Measurements from ENCODE around the gene LOXL1. TPM values are rescaled to one million over a fixed set of nuclear protein-coding genes. Genes with fewer than 3 reads are reported as not detected.
A peak's percentile ranks its signal among the peaks of the same experiment; 100 is the strongest.

The LOXL1 gene
- total and polyA plus RNA-seq, 2 of the 4 experiments (the other 2 are of a cell fraction) = 148 to 332 TPM

GRCh38 chr15:73897441-73898261, 28.6 kb upstream of the LOXL1 start:
- H4K8ac ChIP-seq (ENCODE audit: low read depth in 2 of 2, low read length in 2 of 2) = peak overlapping the region in 1 of 2 experiments; percentile 53; a peak in 2 of 4 replicates
- intact Hi-C loops (cut with micrococcal nuclease) = loop anchor here (1.0 kb wide), 1 partner anchor 68 kb away; no protein-coding TSS in a partner anchor
- no peak overlapping the region for H3K4me2 ChIP-seq (ENCODE audit: low read depth, low read length)
- H3K9ac ChIP-seq (ENCODE audit: low read depth, low read length) = no peak overlapping the region
- peak overlapping the region; percentile 28 for H2AK9ac ChIP-seq (replicated peaks; ENCODE audit: low read depth, low read length, poor library complexity)
- H3K4ac ChIP-seq (ENCODE audit: low read depth, low read length) = peak overlapping the region; percentile 68
- ChIA-PET POLR2A (ENCODE audit: unreplicated experiment) (no interaction called here), CTCF (interaction anchor here (0.7 to 1.3 kb wide), 8 partner anchors 9 to 118 kb away, joined by 3 to 4 read pairs (median 3); no protein-coding TSS in a partner anchor)
- DNase-seq (peak; percentile 96), ATAC-seq (ENCODE audit: low read depth) (peak; percentile 96)
- H4K20me1 ChIP-seq (ENCODE audit: insufficient read depth, low read length) = no peaks in the 10 kb centered on the region
- peak overlapping the region; percentile 44; the same call in 1 of the 2 replicates for H3K27ac ChIP-seq (ENCODE audit: insufficient read depth, low read length)
- 57% methylated on average over 1 of the region's 15 CpGs; no CpG with 5 or more reads in 1 of the 2 experiments for WGBS, 2 experiments (ENCODE audit: extremely low coverage in 2 of 2, insufficient read length in 1 of 2)
- H3K27me3 ChIP-seq (ENCODE audit: control insufficient read depth, insufficient read depth, low read length) = peaks cover 5% of the 10 kb centered on the region
- in situ Hi-C loops (cut with MboI; ENCODE audit: low sequenced_read_pairs) = no loop called here
- H2BK20ac ChIP-seq (ENCODE audit: low read depth, low read length) = peak overlapping the region; percentile 73; the same call in 1 of the 2 replicates
- peaks cover 20% of the 10 kb centered on the region for H3K9me1 ChIP-seq (ENCODE audit: insufficient read depth, low read length)
- peak overlapping the region; percentile 67; the same call in 1 of the 2 replicates for H3K14ac ChIP-seq (replicated peaks; ENCODE audit: low read depth, low read length)
- 0 out of 2 replicates have a peak overlapping the region, but pooled peaks have one; percentile 1 for H3K23ac ChIP-seq (ENCODE audit: low read depth, low read length)
- H4K5ac ChIP-seq (ENCODE audit: low read depth, low read length) = peak overlapping the region; percentile 51; the same call in 1 of the 2 replicates
- H2AFZ ChIP-seq (replicated peaks; ENCODE audit: low read length, poor library complexity) = peak overlapping the region; percentile 80
- no peak overlapping the region for H2BK15ac ChIP-seq (ENCODE audit: low read depth, low read length)
- no peaks in the 10 kb centered on the region for H3K9me3 ChIP-seq (ENCODE audit: control insufficient read depth, insufficient read depth, low read length)
- peak overlapping the region; percentile 89 for H2AK5ac ChIP-seq (ENCODE audit: low read depth, low read length)
- peak overlapping the region; percentile 16; the same call in 1 of the 2 replicates for H3K18ac ChIP-seq (ENCODE audit: low read depth, low read length)
- no peak overlapping the region for H4K91ac ChIP-seq (ENCODE audit: insufficient read depth, low read depth, low read length)
- BruUV-seq (replicated peaks) = no TSS peak
- dilution Hi-C loops (cut with HindIII; ENCODE audit: low sequenced_read_pairs, unreplicated experiment) = no loop called here
- H3K79me1 ChIP-seq (ENCODE audit: low read depth in 1 of 2, low read length in 2 of 2) = no peaks in the 10 kb centered on the region
- H2BK120ac ChIP-seq (ENCODE audit: low read depth, low read length) = peak overlapping the region; percentile 44; the same call in 1 of the 2 replicates
- H3K36me3 ChIP-seq (ENCODE audit: control insufficient read depth, insufficient read depth, low read length) = no peaks in the 10 kb centered on the region
- H3K56ac ChIP-seq (ENCODE audit: extremely low read depth, insufficient read depth, low read length) = no peak overlapping the region
- peak overlapping the region; percentile 76 for H2BK5ac ChIP-seq (ENCODE audit: low read depth, low read length, poor library complexity, severe bottlenecking)
- no peak overlapping the region for H3K4me3 ChIP-seq (ENCODE audit: insufficient read depth, low read depth, low read length)
- H3K4me1 ChIP-seq (ENCODE audit: control insufficient read depth, insufficient read depth, low read length) = peaks cover 6% of the 10 kb centered on the region
- TF ChIP-seq MAFK (IDR thresholded peaks at IDR 0.05; ENCODE audit: low read depth, low read length) (no peak), SMC3 (IDR thresholded peaks at IDR 0.05; ENCODE audit: low read depth, low read length) (peak; percentile 74), USF2 (IDR thresholded peaks at IDR 0.05; ENCODE audit: low read depth, low read length) (no peak), POLR2A (IDR thresholded peaks at IDR 0.05; ENCODE audit: low read depth, low read length) (no peak), CEBPB (IDR thresholded peaks at IDR 0.05; ENCODE audit: low read depth, low read length) (no peak), NFE2L2 (IDR thresholded peaks at IDR 0.05; ENCODE audit: low read depth, low read length) (0 out of 2 replicates have a peak, but pooled peaks have one; percentile 37), CHD1 (IDR thresholded peaks at IDR 0.05; ENCODE audit: low read depth, low read length) (0 out of 2 replicates have a peak, but pooled peaks have one; percentile 46), RAD21 (IDR thresholded peaks at IDR 0.05; ENCODE audit: low read length) (peak; percentile 79), RCOR1 (IDR thresholded peaks at IDR 0.05; ENCODE audit: insufficient replicate concordance, low read length) (peak; percentile 92), BHLHE40 (IDR thresholded peaks at IDR 0.05; ENCODE audit: low read depth, low read length) (peak; percentile 26; the same call in 1 of the 2 replicates), CTCF (conservative IDR thresholded peaks at IDR 0.05; ENCODE audit: low read depth, low read length) (peak; percentile 97), RFX5 (IDR thresholded peaks at IDR 0.05; ENCODE audit: low read depth, low read length) (no peak)
- TF ChIP-seq, protein P1, sequence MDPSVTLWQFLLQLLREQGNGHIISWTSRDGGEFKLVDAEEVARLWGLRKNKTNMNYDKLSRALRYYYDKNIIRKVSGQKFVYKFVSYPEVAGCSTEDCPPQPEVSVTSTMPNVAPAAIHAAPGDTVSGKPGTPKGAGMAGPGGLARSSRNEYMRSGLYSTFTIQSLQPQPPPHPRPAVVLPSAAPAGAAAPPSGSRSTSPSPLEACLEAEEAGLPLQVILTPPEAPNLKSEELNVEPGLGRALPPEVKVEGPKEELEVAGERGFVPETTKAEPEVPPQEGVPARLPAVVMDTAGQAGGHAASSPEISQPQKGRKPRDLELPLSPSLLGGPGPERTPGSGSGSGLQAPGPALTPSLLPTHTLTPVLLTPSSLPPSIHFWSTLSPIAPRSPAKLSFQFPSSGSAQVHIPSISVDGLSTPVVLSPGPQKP (IDR thresholded peaks at IDR 0.05; ENCODE audit: borderline replicate concordance, low read depth, low read length) = no peak
